Measurements from ENCODE around the gene NPBWR2. TPM values are rescaled to one million over a fixed set of nuclear protein-coding genes. Genes with fewer than 3 reads are reported as not detected.

The NPBWR2 gene
- total RNA-seq, 1 experiment from 2014 or later: not detected

DNA sequence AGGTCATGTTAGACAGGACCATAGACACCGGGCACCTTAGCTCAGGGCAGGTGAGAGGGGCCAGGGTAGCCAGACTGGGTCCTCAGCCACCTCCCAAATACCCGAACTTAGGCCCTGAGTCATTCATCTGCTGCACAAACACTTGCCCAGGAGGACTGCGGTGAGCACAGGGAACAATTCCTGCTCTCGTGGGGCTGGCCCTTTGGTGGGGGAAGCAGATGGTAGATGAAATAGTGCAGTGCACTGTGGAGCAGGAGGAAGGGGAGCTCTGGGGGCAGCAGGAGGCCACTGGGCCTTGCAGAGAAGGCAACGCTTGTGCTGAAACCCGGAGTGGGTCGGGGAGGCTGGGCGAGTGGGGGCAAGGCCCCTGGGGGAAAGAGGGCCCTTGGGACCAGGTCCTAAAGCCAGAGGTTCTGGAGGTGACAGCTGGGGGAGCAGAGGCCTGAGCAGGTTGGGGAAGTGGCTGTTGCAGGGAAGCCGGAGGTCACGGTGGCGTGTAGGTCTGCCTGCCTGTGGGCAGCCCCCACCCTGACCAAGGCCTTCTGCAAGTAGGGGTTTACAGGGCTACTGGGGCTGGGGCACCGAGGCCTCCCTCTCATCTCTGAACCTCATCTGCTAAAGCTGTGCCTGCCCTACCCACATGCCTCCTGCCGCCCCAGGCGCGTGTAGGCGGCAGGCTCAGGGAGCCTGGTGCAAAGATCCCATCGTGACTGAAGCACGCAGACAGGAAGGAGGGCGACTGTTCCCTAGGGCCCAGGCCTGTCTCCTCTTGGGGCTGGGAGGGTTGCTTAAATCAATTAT, 4.7 kb upstream of the NPBWR2 start (continued):
- TF ChIP-seq POLR2A (IDR thresholded peaks at IDR 0.05; ENCODE audit: borderline replicate concordance, extremely low read depth, insufficient read depth, insufficient read length) (no peak), SRF (IDR thresholded peaks at IDR 0.05; ENCODE audit: low read depth) (no peak)

DNA sequence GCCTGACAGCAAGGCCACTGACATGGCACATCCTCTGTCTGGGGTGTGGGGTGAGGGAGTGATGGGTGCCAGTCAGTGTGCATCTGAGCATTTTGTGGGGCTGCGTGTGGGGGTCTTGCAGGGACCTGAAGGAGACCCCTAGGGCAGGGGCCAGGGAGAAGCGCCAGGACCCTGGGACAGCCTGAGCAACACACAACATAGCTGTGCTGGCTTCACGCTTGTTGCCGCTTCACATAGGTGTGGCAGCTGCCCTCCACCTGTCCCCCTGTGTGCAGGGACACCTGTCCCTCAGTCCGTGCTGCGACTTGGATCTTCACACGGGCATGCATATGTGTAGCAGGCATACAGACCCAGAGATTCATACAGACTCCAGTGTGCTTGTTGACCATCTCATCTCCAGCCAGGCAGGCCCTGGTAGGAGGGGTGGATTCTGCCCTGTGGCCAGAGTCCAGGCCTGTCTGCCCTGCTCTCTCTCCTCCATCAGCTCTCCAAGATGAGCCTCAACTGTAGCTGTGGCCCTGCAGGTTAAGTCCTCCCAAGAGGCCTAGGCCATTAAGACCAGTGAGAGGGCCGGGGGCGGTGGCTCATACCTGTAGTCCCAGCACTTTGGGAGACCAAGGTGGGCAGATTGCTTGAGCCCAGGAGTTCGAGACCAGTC, 3.2 kb upstream of the NPBWR2 start:
- Histone ChIP-seq H3K9me2 (ENCODE audit: insufficient read depth) (no peaks in the 10 kb centered on the region), H2AFZ (ENCODE audit: low read depth, low read length, poor library complexity, severe bottlenecking) (no peak overlapping the region), H3K36me3 (ENCODE audit: control insufficient read depth in 1 of 2, insufficient read depth in 2 of 2, low read length in 2 of 2) (no peaks in the 10 kb centered on the region), H3K27ac (ENCODE audit: low read depth, low read length) (no peak overlapping the region), H3K9me3 (ENCODE audit: control insufficient read depth in 1 of 2, insufficient read depth in 1 of 2, low read depth in 1 of 2, low read length in 2 of 2) (no peaks in the 10 kb centered on the region), H4K20me1 (ENCODE audit: insufficient read depth) (no peaks in the 10 kb centered on the region), H3K4me3 (replicated peaks in 1 of 2; ENCODE audit: low read depth in 1 of 2, low read length in 2 of 2) (no peak overlapping the region), H3K4me2 (ENCODE audit: low read length) (no peak overlapping the region), H3K4me1 (ENCODE audit: control insufficient read depth in 1 of 2, insufficient read depth in 2 of 2, low read length in 2 of 2) (no peaks in the 10 kb centered on the region), H3K27me3 (ENCODE audit: insufficient read depth, low read length) (no peaks in the 10 kb centered on the region), H3K79me2 (ENCODE audit: insufficient read depth, low read length) (no peaks in the 10 kb centered on the region), H3K9ac (ENCODE audit: low read length) (no peak overlapping the region)
- intact Hi-C loops (cut with micrococcal nuclease): no loop called here
- POLR2A ChIA-PET: no interaction called here
- DNase-seq (ENCODE audit: low read depth, low spot score) (no peak), ATAC-seq (no peak)
- no peak for TF ChIP-seq POLR2AphosphoS5 (IDR thresholded peaks at IDR 0.05; ENCODE audit: low read depth, low read length)
- TF ChIP-seq SRF (IDR thresholded peaks at IDR 0.05; ENCODE audit: low read depth): no peak
- TF ChIP-seq, protein P1, sequence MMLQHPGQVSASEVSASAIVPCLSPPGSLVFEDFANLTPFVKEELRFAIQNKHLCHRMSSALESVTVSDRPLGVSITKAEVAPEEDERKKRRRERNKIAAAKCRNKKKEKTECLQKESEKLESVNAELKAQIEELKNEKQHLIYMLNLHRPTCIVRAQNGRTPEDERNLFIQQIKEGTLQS (IDR thresholded peaks at IDR 0.05): no peak
- TF ChIP-seq ELF1 (IDR thresholded peaks at IDR 0.05; ENCODE audit: borderline replicate concordance, low read depth): no peak
- TF ChIP-seq SIN3A (IDR thresholded peaks at IDR 0.05; ENCODE audit: low read depth): no peak
- TF ChIP-seq EZH2phosphoT487 (IDR thresholded peaks at IDR 0.05; ENCODE audit: borderline replicate concordance): no peak
- no peak for TF ChIP-seq YY1 (IDR thresholded peaks at IDR 0.05; ENCODE audit: extremely low read depth, insufficient replicate concordance, low read depth, low read length)
- TF ChIP-seq, protein P2, sequence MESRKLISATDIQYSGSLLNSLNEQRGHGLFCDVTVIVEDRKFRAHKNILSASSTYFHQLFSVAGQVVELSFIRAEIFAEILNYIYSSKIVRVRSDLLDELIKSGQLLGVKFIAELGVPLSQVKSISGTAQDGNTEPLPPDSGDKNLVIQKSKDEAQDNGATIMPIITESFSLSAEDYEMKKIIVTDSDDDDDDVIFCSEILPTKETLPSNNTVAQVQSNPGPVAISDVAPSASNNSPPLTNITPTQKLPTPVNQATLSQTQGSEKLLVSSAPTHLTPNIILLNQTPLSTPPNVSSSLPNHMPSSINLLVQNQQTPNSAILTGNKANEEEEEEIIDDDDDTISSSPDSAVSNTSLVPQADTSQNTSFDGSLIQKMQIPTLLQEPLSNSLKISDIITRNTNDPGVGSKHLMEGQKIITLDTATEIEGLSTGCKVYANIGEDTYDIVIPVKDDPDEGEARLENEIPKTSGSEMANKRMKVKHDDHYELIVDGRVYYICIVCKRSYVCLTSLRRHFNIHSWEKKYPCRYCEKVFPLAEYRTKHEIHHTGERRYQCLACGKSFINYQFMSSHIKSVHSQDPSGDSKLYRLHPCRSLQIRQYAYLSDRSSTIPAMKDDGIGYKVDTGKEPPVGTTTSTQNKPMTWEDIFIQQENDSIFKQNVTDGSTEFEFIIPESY (IDR thresholded peaks at IDR 0.05; ENCODE audit: extremely low read depth, insufficient replicate concordance, low read length): no peak
- no peak for TF ChIP-seq ZFX (IDR thresholded peaks at IDR 0.05)
- TF ChIP-seq, protein P3, sequence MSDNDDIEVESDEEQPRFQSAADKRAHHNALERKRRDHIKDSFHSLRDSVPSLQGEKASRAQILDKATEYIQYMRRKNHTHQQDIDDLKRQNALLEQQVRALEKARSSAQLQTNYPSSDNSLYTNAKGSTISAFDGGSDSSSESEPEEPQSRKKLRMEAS (IDR thresholded peaks at IDR 0.05): no peak
- TF ChIP-seq EGR1 (IDR thresholded peaks at IDR 0.05; ENCODE audit: low read depth): no peak
- TF ChIP-seq POLR2A (IDR thresholded peaks at IDR 0.05; ENCODE audit: borderline replicate concordance, extremely low read depth, insufficient read depth, insufficient read length): no peak
- TF ChIP-seq CBX3 (IDR thresholded peaks at IDR 0.05; ENCODE audit: low read depth): no peak
- RAD21 ChIA-PET (ENCODE audit: low non-redundant PET in 1 of 2, low total read pairs in 2 of 2, uncharacterized antibody in 2 of 2, unreplicated experiment in 2 of 2): no interaction called here
- BruUV-seq (replicated peaks): no TSS peak
- CTCF ChIA-PET: interaction anchor here (1.6 kb wide), 1 partner anchor 8 kb away, joined by 5 read pairs; no protein-coding TSS in a partner anchor
